Stimulated activated CD8-positive, alpha-beta memory T cell treated with anti-CD3 and anti-CD28 coated beads, Interleukin-7, amount 100 ng/mL, for 1 hour (primary cell): ENCODE measurements around the gene TRRAP.

Experiments used
- DNase-seq, 2 donors: peaks; one replicate each; pipeline ENCODE4 v3.0.0-alpha.2; 2020; ENCODE audit warnings: low read depth in 2 of 2

Gene TRRAP

GRCh38 chr7:98946389-98946788 is 68.1 kb downstream of the TRRAP start:
- DNase-seq: no peak

DNA sequence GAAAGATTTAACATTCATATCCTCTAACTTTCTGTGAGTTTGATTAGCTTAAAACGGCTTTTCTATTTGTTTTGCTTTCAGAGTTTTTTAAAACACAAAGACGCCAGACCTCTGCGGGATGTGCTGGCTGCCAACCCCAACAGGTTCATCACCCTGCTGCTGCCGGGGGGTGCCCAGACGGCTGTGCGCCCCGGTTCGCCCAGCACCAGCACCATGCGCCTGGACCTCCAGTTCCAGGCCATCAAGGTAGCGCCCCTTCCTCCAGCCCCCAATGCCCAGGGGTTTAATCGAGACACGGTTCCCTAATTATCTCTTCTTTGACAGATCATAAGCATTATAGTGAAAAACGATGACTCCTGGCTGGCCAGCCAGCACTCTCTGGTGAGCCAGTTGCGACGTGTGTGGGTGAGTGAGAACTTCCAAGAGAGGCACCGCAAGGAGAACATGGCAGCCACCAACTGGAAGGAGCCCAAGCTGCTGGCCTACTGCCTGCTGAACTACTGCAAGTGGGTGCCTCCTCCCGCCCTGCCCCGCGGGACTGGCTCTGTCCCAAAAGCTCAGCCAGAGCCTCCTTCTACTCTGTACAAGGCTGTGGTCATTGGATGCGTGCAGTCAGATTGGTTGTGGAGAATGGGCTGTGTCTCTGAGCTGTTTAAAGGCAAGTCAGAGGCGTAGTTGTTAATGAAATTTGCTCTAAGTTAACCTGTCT is 71.2 kb downstream of the TRRAP start:
- no peak for DNase-seq

GRCh38 chr7:98955992-98956391 is 77.7 kb downstream of the TRRAP start:
- DNase-seq: no peak

DNA sequence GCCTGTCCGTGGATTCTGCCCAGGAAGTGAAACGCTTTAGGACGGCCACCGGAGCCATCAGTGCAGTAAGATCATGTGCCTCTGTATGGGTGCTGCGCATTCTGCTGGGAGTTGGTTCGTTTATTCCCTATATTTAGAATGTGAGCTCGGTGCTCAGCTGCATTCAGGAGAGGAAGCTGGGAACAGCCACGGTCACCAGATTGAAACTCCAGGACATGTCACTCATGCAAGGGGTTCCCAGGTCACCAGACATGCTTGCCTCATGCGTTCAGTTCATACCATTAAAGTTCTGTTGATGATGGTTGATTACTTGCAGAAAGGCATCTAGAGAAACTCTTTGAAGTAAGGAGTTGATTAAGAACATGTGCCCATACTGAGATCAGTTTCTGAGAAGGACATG is 78.1 kb downstream of the TRRAP start:
- no peak for DNase-seq

- DNase-seq: no peak
Measured at GRCh38 chr7:98956937-98957336, 78.6 kb downstream of the TRRAP start.

GRCh38 chr7:98957766-98958165 is 79.4 kb downstream of the TRRAP start:
- DNase-seq: no peak

GRCh38 chr7:98958968-98959367 is 80.6 kb downstream of the TRRAP start:
- no peak for DNase-seq

DNA sequence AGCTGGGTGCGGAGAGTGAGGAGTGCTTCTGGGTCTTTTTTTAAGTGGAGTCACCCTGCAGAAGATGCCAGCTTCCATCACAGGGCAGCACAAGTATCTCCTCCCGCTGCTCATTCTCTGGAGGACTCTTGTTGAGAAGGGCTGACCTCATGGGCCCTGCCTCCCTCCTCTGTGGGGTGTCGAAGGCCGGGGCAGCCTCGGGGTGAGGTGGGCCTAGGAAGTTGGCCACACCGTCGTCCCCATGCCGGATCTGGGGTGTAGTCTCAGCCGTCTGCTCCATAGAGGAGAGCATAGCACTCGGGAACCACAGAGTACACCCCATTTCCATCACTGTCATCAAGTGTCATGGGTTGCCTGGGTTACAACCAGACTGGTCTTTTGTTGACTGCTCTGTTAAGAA is 85.0 kb downstream of the TRRAP start:
- no peak for DNase-seq

- no peak for DNase-seq
Measured at GRCh38 chr7:98964596-98964995, 86.3 kb downstream of the TRRAP start.

DNA sequence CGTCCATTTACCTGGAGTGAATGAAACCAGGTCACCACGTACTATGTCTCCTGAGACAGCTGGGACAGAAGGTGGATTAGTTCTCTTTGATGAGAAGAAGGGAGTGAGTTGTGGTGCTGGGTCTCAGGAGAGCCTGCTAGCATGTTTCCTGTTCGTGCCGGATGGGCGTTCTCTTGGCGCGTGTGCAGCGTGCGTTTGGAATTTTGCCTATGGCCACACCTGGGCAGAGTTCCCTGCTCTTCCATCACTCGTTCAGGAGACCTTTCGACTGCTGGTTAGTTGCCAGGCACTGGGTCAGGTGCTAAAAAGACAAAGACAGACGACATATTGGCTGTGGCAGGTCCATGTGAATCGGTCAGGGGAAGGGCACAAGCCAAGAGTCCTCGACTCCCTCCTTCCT is 90.3 kb downstream of the TRRAP start:
- no peak for DNase-seq

DNA sequence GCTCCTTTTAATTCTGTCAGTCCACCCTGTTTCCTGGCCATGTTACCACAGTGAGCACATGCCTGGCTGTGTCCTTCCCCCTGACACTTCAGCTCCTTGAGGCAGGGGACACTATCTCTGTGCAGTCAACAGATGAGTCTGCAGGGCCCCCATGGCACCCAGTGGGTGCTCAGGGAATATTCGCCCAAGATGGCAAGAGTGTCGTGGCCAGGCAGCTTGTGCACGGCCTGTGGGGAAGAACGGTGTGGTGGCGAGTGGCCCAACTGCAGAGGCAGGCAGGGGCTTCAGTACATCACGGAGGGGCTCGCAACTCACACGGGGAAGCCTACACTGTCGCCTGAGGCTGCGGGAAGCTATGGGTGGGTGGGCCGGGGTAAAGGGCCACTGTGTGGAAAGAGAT is 91.1 kb downstream of the TRRAP start:
- DNase-seq: no peak

GRCh38 chr7:98970016-98970615 is 91.8 kb downstream of the TRRAP start:
- DNase-seq: no peak

DNA sequence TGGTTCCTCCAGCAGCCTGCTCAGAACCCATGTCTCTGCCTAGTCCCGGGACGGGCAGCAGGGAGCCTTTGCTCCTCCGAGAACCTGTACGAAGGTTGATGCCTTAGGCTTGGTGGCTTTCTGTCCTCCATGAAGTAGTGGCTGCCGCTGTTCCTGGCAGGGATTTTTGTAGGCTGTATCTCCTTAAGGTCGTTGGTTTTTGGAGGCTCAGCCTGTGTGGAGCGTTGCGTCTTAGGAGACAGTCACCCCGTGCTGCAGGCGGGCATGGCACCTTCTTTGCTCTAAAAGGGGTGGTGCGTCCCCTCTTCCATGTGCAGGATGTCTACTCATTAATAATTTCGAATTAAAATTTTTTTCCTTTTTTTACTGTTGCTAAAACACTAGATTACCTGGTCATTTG is 92.5 kb downstream of the TRRAP start:
- DNase-seq: no peak

- DNase-seq: no peak
Measured at GRCh38 chr7:98974205-98974604, 95.9 kb downstream of the TRRAP start.

GRCh38 chr7:98974906-98975816 is 96.8 kb downstream of the TRRAP start:
- no peak for DNase-seq

DNA sequence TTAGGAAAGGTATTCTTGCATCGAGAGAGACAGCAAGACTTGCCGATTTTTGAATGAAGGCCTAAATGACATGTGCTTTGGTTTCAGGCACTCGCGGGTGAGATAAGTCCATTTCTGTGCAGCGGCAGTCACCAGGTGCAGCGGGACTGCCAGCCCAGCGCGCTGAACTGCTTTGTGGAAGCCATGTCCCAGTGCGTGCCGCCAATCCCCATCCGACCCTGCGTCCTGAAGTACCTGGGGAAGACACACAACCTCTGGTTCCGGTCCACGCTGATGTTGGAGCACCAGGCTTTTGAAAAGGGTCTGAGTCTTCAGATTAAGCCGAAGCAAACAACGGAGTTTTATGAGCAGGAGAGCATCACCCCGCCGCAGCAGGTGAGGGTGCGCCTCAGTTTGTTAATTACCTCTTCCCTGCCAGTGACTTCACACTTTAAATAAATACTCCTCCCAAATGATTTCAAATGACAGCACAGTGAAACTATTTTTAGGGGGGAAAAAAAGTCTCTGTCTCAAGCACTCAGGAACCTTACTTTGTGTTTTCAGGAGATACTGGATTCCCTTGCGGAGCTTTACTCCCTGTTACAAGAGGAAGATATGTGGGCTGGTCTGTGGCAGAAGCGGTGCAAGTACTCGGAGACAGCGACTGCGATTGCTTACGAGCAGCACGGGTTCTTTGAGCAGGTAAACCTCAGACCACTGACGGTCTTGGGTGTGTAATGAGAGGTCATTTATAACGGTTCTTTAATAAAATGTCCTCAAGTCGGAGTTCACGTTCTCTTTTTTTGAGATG is 98.3 kb downstream of the TRRAP start:
- DNase-seq: no peak

DNA sequence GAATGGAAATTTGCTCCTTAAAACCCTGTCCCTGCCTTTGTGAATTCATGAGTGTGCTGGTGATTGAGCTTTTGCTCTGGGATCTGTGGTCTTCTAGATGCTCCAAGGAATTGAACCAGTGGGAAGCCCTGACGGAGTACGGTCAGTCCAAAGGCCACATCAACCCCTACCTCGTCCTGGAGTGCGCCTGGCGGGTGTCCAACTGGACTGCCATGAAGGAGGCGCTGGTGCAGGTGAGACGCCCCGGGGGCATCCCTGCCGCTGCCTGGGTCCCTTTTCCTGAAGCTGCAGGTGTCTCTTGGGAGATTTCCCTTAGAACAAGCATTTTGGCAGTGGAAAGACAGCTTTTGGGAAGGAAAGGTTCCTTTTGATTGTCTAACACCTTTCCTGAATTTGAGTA is 100.3 kb downstream of the TRRAP start:
- DNase-seq: no peak

DNA sequence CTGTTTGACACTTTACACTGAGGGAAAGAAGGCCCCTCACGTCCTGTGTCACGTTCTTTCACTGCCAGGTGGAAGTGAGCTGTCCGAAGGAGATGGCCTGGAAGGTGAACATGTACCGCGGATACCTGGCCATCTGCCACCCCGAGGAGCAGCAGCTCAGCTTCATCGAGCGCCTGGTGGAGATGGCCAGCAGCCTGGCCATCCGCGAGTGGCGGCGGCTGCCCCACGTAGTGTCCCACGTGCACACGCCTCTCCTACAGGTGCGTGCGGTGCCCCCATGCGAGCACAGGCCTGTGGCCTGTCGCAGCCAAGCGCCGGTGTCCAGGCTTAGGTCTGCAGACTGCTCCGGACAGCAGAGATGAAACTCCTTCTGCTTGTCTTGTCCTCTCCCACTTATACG is 103.4 kb downstream of the TRRAP start:
- no peak for DNase-seq

DNA sequence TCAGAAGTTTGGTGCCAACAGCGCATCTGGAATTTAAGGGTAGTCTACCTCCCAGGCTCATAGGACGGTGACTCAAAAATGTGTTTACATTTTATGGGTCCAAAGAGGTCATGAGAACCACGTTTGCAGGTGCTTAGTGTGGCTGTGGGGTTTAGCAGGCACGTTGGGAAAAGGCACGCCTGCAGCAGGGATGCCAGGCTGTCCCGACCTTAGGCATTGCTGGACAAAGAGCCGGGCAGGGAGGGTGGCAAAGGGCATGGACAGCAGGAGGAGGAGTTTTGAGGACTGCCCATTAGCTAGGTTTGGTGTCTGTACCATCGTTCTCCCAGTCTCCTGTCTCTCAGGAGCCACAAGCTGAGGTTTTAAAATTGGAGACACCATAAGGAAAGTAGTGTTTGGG is 104.4 kb downstream of the TRRAP start:
- no peak for DNase-seq

DNA sequence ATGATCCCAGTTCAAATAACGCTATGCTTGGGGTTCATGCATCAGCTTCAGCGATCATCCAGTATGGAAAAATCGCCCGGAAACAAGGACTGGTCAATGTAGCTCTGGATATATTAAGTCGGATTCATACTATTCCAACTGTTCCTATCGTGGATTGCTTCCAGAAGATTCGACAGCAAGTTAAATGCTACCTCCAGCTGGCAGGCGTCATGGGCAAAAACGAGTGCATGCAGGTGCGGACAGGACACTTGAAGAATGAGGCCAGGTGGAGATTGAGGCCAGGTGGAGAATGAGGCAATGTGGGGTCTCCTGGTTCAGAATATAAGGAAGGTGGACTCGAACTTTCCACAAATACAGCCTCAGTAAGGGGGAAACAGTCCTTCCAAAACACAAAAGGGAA is 105.8 kb downstream of the TRRAP start:
- no peak for DNase-seq

DNA sequence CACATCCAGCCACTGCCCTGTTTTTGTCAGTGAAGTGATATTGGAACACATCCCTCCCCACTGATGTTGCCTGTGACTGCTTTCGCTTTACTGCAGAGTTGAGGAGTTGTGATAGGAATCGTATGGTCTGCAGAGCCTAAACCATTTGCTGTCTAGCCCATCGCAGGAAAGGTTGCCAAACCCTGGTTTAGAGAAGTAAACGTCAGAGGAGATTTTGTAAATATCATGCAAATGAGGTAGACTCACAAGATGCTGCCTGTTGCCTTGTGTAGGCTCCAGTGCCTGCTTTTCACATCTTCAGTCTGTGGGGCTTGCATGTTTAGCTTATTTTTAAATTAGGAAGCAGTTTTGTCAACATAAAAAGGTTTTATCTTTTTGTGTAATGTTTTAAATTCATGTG is 107.1 kb downstream of the TRRAP start:
- DNase-seq: no peak

- DNase-seq: no peak
Measured at GRCh38 chr7:98985945-98986344, 107.6 kb downstream of the TRRAP start.
